Spleen (tissue), 11 donors: Measurements from ENCODE around the gene AK9. TPM values are rescaled to one million over a fixed set of nuclear protein-coding genes. Genes with fewer than 3 reads are reported as not detected.

Experiments
- DNase-seq: peaks from one replicate; pipeline ENCODE4 v3.0.0-alpha.2; 2020
- H3K27ac ChIP-seq, 8 donors: fragments of 200-600 bp; sonication (generic) in 7 of 8; 1 replicate in 4 of 8; 2 replicates in 4 of 8; pipeline versions ENCODE4 v1.5.0 to v1.8.0; 2016 to 2021; ENCODE audit warnings: inconsistent platforms in 4 of 8, mild to moderate bottlenecking in 4 of 8, moderate library complexity in 1 of 8
- H3K27me3 ChIP-seq, 7 donors: fragments of 200-600 bp; sonication (generic) in 6 of 7; replicated peaks in 1 of 7; 1 replicate in 4 of 7; 2 replicates in 3 of 7; pipeline versions ENCODE4 v1.5.0 to v1.8.0; 2016 to 2021; ENCODE audit warnings: inconsistent platforms in 3 of 7, mild to moderate bottlenecking in 1 of 7
- H3K36me3 ChIP-seq, 6 donors: fragments of 200-600 bp; sonication (generic) in 5 of 6; 1 replicate in 4 of 6; 2 replicates in 2 of 6; pipeline versions ENCODE4 v1.5.0 to v1.8.0; 2016 to 2021; ENCODE audit warnings: inconsistent platforms in 2 of 6
- H3K4me1 ChIP-seq, 6 donors: fragments of 200-600 bp; sonication (generic) in 5 of 6; 1 replicate in 3 of 6; 2 replicates in 3 of 6; pipeline versions ENCODE4 v1.5.0 to v1.8.0; 2016 to 2021; ENCODE audit warnings: inconsistent platforms in 3 of 6
- H3K4me3 ChIP-seq, 8 donors: fragments of 200-600 bp; sonication (generic) in 7 of 8; 1 replicate in 4 of 8; 2 replicates in 4 of 8; pipeline versions ENCODE4 v1.5.0 to v1.8.0; 2016 to 2021; ENCODE audit warnings: inconsistent platforms in 4 of 8, mild to moderate bottlenecking in 4 of 8, moderate library complexity in 2 of 8
- H3K9me3 ChIP-seq, 8 donors: fragments of 200-600 bp; sonication (generic) in 7 of 8; 1 replicate in 4 of 8; 2 replicates in 4 of 8; pipeline versions ENCODE4 v1.5.0 to v1.8.0; 2016 to 2021; ENCODE audit warnings: inconsistent platforms in 4 of 8
- CTCF ChIP-seq, 11 experiments: fragments of 200-600 bp in 7 of 11; fragments of 450-650 bp in 4 of 11; sonication (generic) in 4 of 11; IDR thresholded peaks in 8 of 11; conservative IDR thresholded peaks in 3 of 11; 1 replicate in 7 of 11; 2 replicates in 4 of 11; pipeline versions ENCODE4 v1.4.0 to v1.8.0; 2016 to 2021; ENCODE audit warnings: antibody characterized with exemption in 11 of 11, inconsistent platforms in 4 of 11, mild to moderate bottlenecking in 1 of 11
- POLR2A ChIP-seq, 3 donors: fragments of 450-650 bp; IDR thresholded peaks; one replicate each; pipeline ENCODE4 v1.5.1; 2017; ENCODE audit warnings: antibody characterized with exemption in 3 of 3, mild to moderate bottlenecking in 1 of 3
- POLR2AphosphoS5 ChIP-seq, 3 donors: sonication (generic); formaldehyde crosslinking; IDR thresholded peaks; one replicate each; pipeline ENCODE4 v1.5.1; 2017; ENCODE audit warnings: antibody characterized with exemption in 3 of 3
- WGBS, 5 donors: extraction: QIAGEN DNeasy Blood & Tissue Kit in 3 of 5; methylation state at CpG; one replicate each; pipeline versions ENCODE4 v1.1.5 to v1.1.7; 2013 to 2018; 5-methylcytosine and 5-hydroxymethylcytosine counted together
- intact Hi-C: fragments of 100-400 bp; cut with DNase I; formaldehyde crosslinking; loops from one replicate; pipeline ENCODE4 v1.15.0; 2023; ENCODE audit warnings: low total_unique reads
- polyA plus RNA-seq, 3 donors: library from polyadenylated mRNA; stranded (reverse); fragments of 200-250 nt; gene quantifications; one replicate each; pipeline ENCODE4 v1.2.1, GENCODE V29; 2013
- total RNA-seq, 7 donors: library from RNA; depleted of rRNA in 3 of 7; stranded (reverse); fragments of >200 nt in 3 of 7; fragmentation: NEBNext Ultra II Directional in 4 of 7; extraction: Animal tissue kit (Norgen Biotek cat#: 25700) in 4 of 7; gene quantifications; one replicate each; pipeline versions ENCODE4 v1.1.0 to v1.2.1, GENCODE V29; 2016 to 2021
- donor health status: healthy with polysubstance abuse.
- donor health status: DM: no; HTN: no; CAD: no; lungs with moderate emphysema.
- donor health status: DM: no; HTN: no; CAD: no.
- donor health status: Bipolar disorder and iron deficiency.
- donor health status: healthy.
- donor health status: DM: no; HTN: no; CAD: no.
- donor health status: DM: yes; HTN: yes; CAD: no.

AK9 gene
- total and polyA plus RNA-seq, 10 donors = 3.8 to 24.9 (median 11.5) TPM

- no peak for DNase-seq
- H3K36me3 ChIP-seq = peaks cover 0 to 35% (median 7%) of the 10 kb centered on the region in 6 donors
- H3K27ac ChIP-seq = no peak overlapping the region
- WGBS, 5 donors = 88 to 96% (median 94%) methylated on average over 1 of the region's 1 CpG
- H3K4me3 ChIP-seq = no peak overlapping the region
- no peaks in the 10 kb centered on the region for H3K27me3 ChIP-seq
- TF ChIP-seq POLR2AphosphoS5 (IDR thresholded peaks at IDR 0.05) = no peak
- TF ChIP-seq POLR2A (IDR thresholded peaks at IDR 0.05) = no peak
- no peak for TF ChIP-seq CTCF (IDR thresholded peaks at IDR 0.05 in 8 of 11, conservative IDR thresholded peaks at IDR 0.05 in 3 of 11)
- peaks cover 0 to 2% (median 0%) of the 10 kb centered on the region in 8 donors for H3K9me3 ChIP-seq
- intact Hi-C loops = no loop called here
- H3K4me1 ChIP-seq = no peaks in the 10 kb centered on the region
Measured at GRCh38 chr6:109631403-109631802, 59.6 kb downstream of the AK9 start.

DNA sequence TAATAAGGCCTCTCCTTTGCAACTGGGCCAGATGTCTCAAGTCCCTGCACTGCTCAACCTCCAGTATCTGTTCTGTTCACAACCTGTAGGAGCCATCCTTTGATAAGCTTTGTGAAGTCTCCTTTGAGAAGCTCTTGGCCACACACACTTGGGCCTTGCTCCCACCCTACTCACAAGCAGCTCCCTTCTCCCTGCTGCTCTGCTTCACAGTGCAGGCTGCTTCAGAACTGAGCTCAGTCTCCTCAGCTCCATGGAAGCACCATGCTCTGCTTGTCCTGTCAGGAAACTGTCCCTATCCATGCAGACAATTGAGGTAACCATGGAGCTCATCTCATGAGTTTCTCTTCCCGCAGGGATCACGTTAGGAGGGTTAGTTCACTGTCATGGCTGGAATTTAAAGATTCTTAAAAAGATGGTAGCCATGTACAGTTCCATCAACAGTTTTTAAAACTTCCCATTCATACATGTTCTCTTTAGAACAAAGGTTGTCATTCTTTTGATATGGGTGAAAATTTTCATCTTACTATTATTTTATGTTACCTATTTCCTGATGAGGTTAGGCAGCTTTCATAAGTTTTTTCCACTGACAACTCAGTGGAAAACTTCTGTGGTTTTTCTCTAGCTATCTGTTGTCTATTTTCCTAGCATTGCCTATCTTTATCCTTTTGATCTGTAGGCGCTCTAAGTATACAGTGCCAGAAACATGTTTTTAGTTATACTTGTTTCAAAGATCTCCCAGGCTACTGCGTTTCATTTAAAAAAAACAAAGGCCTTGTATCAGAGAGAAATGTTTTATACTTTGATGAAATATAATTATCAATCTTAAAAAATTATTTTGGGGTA, 62.6 kb downstream of the AK9 start:
- H3K4me3 ChIP-seq = no peak overlapping the region
- no peaks in the 10 kb centered on the region for H3K27me3 ChIP-seq
- no peaks in the 10 kb centered on the region for H3K4me1 ChIP-seq
- intact Hi-C loops = no loop called here
- peaks cover 0 to 16% (median 13%) of the 10 kb centered on the region in 8 donors for H3K9me3 ChIP-seq
- DNase-seq = no peak
- H3K36me3 ChIP-seq = peaks cover 0 to 32% (median 7%) of the 10 kb centered on the region in 6 donors
- TF ChIP-seq POLR2A (IDR thresholded peaks at IDR 0.05) = no peak
- TF ChIP-seq POLR2AphosphoS5 (IDR thresholded peaks at IDR 0.05) = no peak
- TF ChIP-seq CTCF (IDR thresholded peaks at IDR 0.05 in 8 of 11, conservative IDR thresholded peaks at IDR 0.05 in 3 of 11) = no peak
- 67 to 87% (median 84%) methylated on average over 4 of the region's 4 CpGs for WGBS, 5 donors
- H3K27ac ChIP-seq = no peak overlapping the region

- no peak overlapping the region for H3K4me3 ChIP-seq
- 77 to 95% (median 87%) methylated on average over 2 of the region's 2 CpGs for WGBS, 5 donors
- H3K36me3 ChIP-seq = peaks cover 0 to 16% (median 1%) of the 10 kb centered on the region in 6 donors
- peaks cover 0 to 16% (median 13%) of the 10 kb centered on the region in 8 donors for H3K9me3 ChIP-seq
- no peaks in the 10 kb centered on the region for H3K27me3 ChIP-seq
- H3K27ac ChIP-seq = no peak overlapping the region
- DNase-seq = no peak
- H3K4me1 ChIP-seq = no peaks in the 10 kb centered on the region
- TF ChIP-seq POLR2A (IDR thresholded peaks at IDR 0.05) (no peak), POLR2AphosphoS5 (IDR thresholded peaks at IDR 0.05) (no peak), CTCF (IDR thresholded peaks at IDR 0.05 in 8 of 11, conservative IDR thresholded peaks at IDR 0.05 in 3 of 11) (no peak)
- intact Hi-C loops = no loop called here
Measured at GRCh38 chr6:109626311-109626710, 64.7 kb downstream of the AK9 start.

GRCh38 chr6:109625199-109625598, 65.8 kb downstream of the AK9 start:
- Histone ChIP-seq H3K9me3 (peaks cover 0 to 16% (median 13%) of the 10 kb centered on the region in 8 donors), H3K36me3 (peaks cover 0 to 5% (median 0%) of the 10 kb centered on the region in 6 donors), H3K27me3 (no peaks in the 10 kb centered on the region), H3K4me1 (no peaks in the 10 kb centered on the region), H3K4me3 (no peak overlapping the region), H3K27ac (no peak overlapping the region)
- intact Hi-C loops = no loop called here
- no peak for TF ChIP-seq POLR2A (IDR thresholded peaks at IDR 0.05)
- TF ChIP-seq POLR2AphosphoS5 (IDR thresholded peaks at IDR 0.05) = no peak
- no peak for TF ChIP-seq CTCF (IDR thresholded peaks at IDR 0.05 in 8 of 11, conservative IDR thresholded peaks at IDR 0.05 in 3 of 11)
- 92 to 95% (median 93%) methylated on average over 7 of the region's 7 CpGs for WGBS, 5 donors
- no peak for DNase-seq
